ENCODE results near the gene EXOC3L2. TPM values are rescaled to one million over a fixed set of nuclear protein-coding genes. Genes with fewer than 3 reads are reported as not detected.

Gene EXOC3L2
- total RNA-seq, 2 donors from 2014 or later: 2.2 to 2.4 TPM

DNA sequence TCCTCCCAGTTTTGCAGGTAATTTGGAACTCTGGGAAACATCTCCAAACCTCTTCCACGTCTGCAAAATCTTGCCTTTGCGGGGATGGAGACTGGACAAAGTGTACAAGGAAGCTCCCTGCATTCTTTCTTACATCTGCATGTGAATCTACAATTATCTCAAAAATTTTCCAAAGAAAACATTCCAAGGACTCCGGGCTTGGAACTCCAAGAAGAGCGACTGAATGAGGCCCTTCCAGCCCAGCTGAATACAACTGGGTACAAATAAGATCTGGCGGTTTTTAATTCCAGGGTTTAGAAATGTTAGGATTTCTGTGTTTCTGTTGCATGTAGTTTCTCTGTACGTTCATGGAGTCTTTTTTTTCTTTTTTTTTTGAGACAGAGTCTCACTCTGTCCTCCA, 28.5 kb downstream of the EXOC3L2 start:
- no peaks in the 10 kb centered on the region for H3K27me3 ChIP-seq (replicated peaks; ENCODE audit: insufficient read depth)
- H3K4me3 ChIP-seq: no peak overlapping the region
- TF ChIP-seq, protein P1, sequence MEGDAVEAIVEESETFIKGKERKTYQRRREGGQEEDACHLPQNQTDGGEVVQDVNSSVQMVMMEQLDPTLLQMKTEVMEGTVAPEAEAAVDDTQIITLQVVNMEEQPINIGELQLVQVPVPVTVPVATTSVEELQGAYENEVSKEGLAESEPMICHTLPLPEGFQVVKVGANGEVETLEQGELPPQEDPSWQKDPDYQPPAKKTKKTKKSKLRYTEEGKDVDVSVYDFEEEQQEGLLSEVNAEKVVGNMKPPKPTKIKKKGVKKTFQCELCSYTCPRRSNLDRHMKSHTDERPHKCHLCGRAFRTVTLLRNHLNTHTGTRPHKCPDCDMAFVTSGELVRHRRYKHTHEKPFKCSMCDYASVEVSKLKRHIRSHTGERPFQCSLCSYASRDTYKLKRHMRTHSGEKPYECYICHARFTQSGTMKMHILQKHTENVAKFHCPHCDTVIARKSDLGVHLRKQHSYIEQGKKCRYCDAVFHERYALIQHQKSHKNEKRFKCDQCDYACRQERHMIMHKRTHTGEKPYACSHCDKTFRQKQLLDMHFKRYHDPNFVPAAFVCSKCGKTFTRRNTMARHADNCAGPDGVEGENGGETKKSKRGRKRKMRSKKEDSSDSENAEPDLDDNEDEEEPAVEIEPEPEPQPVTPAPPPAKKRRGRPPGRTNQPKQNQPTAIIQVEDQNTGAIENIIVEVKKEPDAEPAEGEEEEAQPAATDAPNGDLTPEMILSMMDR (IDR thresholded peaks at IDR 0.05): no peak
- H3K4me1 ChIP-seq (ENCODE audit: control insufficient read depth in 1 of 2, low read depth in 2 of 2): peaks cover 6 to 8% of the 10 kb centered on the region in 2 donors
- no peaks in the 10 kb centered on the region for H3K9me3 ChIP-seq
- H3K36me3 ChIP-seq: no peaks in the 10 kb centered on the region
- H3K27ac ChIP-seq: no peak overlapping the region
- ATAC-seq (ENCODE audit: insufficient number of reproducible peaks, low FRiP score, low read depth) (no peak), DNase-seq (ENCODE audit: low spot score) (no peak)

DNA sequence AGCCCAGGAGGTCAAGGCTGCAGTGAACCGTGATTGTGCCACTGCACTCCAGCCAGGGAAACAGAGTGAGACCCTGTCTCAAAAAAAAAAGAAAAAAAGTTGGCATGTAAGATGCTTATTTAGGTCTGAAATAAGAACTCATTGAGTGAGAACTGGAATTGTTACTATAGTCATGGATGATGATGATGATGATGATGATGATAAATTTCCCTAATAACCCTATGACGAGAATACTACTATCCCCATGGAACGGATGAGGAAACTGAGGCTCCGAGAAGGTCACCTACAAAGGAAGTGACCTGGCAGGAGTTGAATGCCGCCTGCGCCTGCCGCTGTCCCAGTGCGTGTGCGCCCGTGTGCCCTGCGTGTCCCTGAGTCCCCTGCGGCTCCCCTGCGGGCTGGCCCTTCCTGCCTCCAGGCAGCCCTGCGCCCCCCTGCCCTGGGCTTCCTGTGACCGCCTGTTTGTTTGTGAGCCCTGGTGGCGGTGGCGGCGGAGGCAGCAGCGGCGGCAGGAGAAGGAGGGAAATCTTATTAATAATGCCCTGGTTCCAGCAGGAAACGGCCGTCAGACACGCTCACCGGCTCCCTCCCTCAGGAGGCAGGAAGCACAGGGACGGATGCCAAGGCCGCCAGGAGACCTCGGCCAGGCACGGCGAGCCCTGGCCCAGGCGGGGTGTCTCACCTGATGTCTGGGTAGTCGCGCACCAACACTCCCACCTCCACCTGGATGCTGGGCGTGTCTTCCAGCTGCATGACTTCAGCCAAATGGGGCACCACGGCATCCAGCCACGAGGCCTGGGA, 29.6 kb downstream of the EXOC3L2 start:
- DNase-seq (ENCODE audit: low spot score): no peak
- H3K4me3 ChIP-seq: peak overlapping the region; percentile 7
- H3K27me3 ChIP-seq (replicated peaks; ENCODE audit: insufficient read depth): no peaks in the 10 kb centered on the region
- TF ChIP-seq, protein P1 (IDR thresholded peaks at IDR 0.05): no peak
- ATAC-seq (ENCODE audit: insufficient number of reproducible peaks, low FRiP score, low read depth): no peak
- H3K27ac ChIP-seq: no peak overlapping the region
- H3K36me3 ChIP-seq: no peaks in the 10 kb centered on the region
- no peaks in the 10 kb centered on the region for H3K9me3 ChIP-seq
- H3K4me1 ChIP-seq (ENCODE audit: control insufficient read depth in 1 of 2, low read depth in 2 of 2): peaks cover 6 to 8% of the 10 kb centered on the region in 2 donors

DNA sequence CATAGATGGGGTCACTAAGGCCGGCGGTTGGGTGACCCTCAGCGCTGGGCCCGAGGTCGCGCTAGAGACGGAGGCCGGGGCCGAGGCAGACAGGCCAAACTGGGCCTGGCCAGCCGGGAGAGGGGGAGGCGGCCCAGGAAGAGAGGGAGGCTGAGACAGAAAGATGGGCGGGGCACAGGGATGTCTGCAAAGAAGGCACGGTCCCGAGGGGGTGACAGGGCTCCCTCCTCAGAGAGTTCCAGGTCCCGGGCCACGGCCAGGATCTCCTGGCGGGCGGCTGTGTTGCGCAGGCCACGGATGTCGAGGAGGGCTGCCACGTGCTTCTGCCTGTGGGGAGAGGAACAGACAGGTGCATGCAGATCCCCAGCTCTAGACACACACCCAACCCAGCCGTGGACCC, 32.2 kb downstream of the EXOC3L2 start:
- H3K4me1 ChIP-seq (ENCODE audit: control insufficient read depth in 1 of 2, low read depth in 2 of 2): peaks cover 6 to 8% of the 10 kb centered on the region in 2 donors
- H3K36me3 ChIP-seq: no peaks in the 10 kb centered on the region
- no peak overlapping the region for H3K4me3 ChIP-seq
- no peaks in the 10 kb centered on the region for H3K27me3 ChIP-seq (replicated peaks; ENCODE audit: insufficient read depth)
- no peaks in the 10 kb centered on the region for H3K9me3 ChIP-seq
- ATAC-seq (ENCODE audit: insufficient number of reproducible peaks, low FRiP score, low read depth) (no peak), DNase-seq (ENCODE audit: low spot score) (no peak)
- H3K27ac ChIP-seq: no peak overlapping the region
- TF ChIP-seq, protein P1 (IDR thresholded peaks at IDR 0.05): no peak

DNA sequence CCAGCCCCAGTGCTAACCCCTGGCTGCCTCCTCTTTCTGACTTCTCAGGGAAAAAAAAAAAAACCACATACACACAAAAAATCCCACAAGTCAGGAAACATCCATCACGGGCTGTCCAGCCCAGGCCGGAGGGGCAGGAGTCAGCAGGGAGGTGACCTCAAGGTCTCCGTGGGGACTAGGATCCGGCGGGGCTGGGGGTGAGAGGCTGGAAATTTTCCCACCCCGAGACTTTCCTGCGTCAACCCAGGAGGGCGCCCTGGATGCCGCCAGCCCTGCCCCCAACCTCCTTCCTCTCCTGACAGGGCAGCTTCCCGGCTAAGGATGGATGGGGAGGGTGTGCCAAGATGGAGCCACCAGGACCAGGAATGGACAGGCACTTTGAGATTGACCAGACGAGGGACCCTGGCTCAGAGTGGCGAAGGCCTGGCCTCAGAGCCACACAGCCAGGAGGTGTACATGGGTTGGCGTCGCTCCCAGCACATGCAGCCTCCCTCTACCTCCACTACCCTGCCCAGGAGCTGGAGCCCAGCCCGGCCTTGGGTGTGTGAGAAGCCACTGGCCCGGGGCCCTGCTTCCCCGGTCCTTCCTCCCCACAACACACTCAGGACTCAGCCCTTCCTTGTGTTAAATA, 33.3 kb downstream of the EXOC3L2 start:
- Histone ChIP-seq H3K4me3 (no peak overlapping the region), H3K27ac (no peak overlapping the region), H3K36me3 (no peaks in the 10 kb centered on the region), H3K27me3 (replicated peaks; ENCODE audit: insufficient read depth) (no peaks in the 10 kb centered on the region), H3K4me1 (ENCODE audit: control insufficient read depth in 1 of 2, low read depth in 2 of 2) (peaks cover 0 to 6% of the 10 kb centered on the region in 2 donors), H3K9me3 (no peaks in the 10 kb centered on the region)
- TF ChIP-seq, protein P1 (IDR thresholded peaks at IDR 0.05): no peak
- DNase-seq (ENCODE audit: low spot score) (no peak), ATAC-seq (ENCODE audit: insufficient number of reproducible peaks, low FRiP score, low read depth) (no peak)

DNA sequence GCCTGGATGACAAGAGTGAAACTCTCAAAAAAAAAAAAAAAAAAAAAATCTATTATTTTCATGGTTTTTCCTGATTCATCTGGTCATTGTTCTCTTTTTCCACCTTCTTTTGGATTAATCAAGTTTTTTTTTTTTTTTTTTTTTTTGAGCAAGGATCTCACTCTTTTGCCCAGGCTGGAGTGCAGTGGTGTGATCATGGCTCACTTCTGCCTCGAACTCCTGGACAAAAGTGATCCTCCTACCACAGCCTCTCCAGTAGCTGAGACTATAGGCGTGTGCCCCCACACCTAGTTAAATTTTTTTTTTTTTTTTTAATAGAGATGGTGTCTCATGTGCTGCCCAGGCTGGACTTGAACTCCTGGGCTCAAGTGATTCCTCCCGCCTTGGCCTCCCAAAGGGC, 38.9 kb downstream of the EXOC3L2 start:
- DNase-seq (ENCODE audit: low spot score): no peak
- TF ChIP-seq, protein P1 (IDR thresholded peaks at IDR 0.05): no peak

More for the DNA sequence above, 38.9 kb downstream of the EXOC3L2 start:
- Histone ChIP-seq H3K27ac (no peak overlapping the region), H3K36me3 (no peaks in the 10 kb centered on the region), H3K4me3 (no peak overlapping the region), H3K9me3 (no peaks in the 10 kb centered on the region), H3K4me1 (ENCODE audit: control insufficient read depth in 1 of 2, low read depth in 2 of 2) (no peaks in the 10 kb centered on the region), H3K27me3 (replicated peaks; ENCODE audit: insufficient read depth) (no peaks in the 10 kb centered on the region)
- no peak for ATAC-seq (ENCODE audit: insufficient number of reproducible peaks, low FRiP score, low read depth)
